ENCODE results near the gene RFTN1.

DNA sequence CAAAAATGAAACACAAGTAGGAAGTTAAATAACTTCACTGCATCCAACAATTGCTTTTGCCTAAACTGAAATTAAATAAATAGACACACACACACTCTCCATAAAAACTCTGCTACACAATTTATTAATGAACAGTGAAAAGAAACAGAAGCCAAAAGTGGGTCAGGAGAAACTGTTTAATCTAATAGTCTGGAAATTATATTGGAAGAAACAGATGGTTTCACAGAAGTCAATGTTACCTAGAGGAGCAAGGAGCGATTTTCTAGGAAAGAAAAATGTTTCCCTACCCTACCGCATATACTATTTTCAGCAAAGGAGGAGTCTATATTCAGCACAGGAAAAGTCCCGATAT lies 32.0 kb downstream of the RFTN1 start:
- TF ChIP-seq, protein P1, sequence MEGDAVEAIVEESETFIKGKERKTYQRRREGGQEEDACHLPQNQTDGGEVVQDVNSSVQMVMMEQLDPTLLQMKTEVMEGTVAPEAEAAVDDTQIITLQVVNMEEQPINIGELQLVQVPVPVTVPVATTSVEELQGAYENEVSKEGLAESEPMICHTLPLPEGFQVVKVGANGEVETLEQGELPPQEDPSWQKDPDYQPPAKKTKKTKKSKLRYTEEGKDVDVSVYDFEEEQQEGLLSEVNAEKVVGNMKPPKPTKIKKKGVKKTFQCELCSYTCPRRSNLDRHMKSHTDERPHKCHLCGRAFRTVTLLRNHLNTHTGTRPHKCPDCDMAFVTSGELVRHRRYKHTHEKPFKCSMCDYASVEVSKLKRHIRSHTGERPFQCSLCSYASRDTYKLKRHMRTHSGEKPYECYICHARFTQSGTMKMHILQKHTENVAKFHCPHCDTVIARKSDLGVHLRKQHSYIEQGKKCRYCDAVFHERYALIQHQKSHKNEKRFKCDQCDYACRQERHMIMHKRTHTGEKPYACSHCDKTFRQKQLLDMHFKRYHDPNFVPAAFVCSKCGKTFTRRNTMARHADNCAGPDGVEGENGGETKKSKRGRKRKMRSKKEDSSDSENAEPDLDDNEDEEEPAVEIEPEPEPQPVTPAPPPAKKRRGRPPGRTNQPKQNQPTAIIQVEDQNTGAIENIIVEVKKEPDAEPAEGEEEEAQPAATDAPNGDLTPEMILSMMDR (IDR thresholded peaks at IDR 0.05): no peak
- TF ChIP-seq EP300 (IDR thresholded peaks at IDR 0.05): no peak

All from suprapubic skin (tissue), 3 donors.